Measurements from ENCODE around the gene GAS5. TPM values are rescaled to one million over a fixed set of nuclear protein-coding genes. Genes with fewer than 3 reads are reported as not detected.

GAS5 gene
- total and polyA plus RNA-seq, 2 of the 8 experiments (the other 6 are each of a cell fraction or from before 2014, with no cell fraction given) = 799 to 1,238 TPM

GRCh38 chr1:173915596-173915995 is 47.8 kb upstream of the GAS5 start:
- H2AK5ac ChIP-seq (ENCODE audit: low read depth, low read length) = no peak overlapping the region
- TF ChIP-seq SRF (IDR thresholded peaks at IDR 0.05; ENCODE audit: low read depth, low read length) (no peak), TAF7 (optimal IDR thresholded peaks at IDR 0.05; ENCODE audit: borderline replicate concordance, low read depth, low read length) (no peak), HDAC6 (IDR thresholded peaks at IDR 0.05; ENCODE audit: low read depth, low read length) (no peak), TCF12 (IDR thresholded peaks at IDR 0.05; ENCODE audit: low read depth, low read length) (no peak), SP2 (IDR thresholded peaks at IDR 0.05; ENCODE audit: low read length) (no peak), EZH2 (IDR thresholded peaks at IDR 0.05; ENCODE audit: low read depth, low read length, severe bottlenecking) (no peak), NRF1 (IDR thresholded peaks at IDR 0.05; ENCODE audit: low read depth, low read length) (no peak), E2F6 (IDR thresholded peaks at IDR 0.05) (no peak), SP4 (IDR thresholded peaks at IDR 0.05; ENCODE audit: low read length) (no peak), KDM5A (IDR thresholded peaks at IDR 0.05; ENCODE audit: low read length) (no peak), KDM1A (IDR thresholded peaks at IDR 0.05; ENCODE audit: borderline replicate concordance, low read length) (no peak), TAF1 (IDR thresholded peaks at IDR 0.05; ENCODE audit: low read depth, low read length) (no peak), HDAC2 (IDR thresholded peaks at IDR 0.05; ENCODE audit: borderline replicate concordance in 1 of 2, low read depth in 2 of 2, low read length in 2 of 2) (no peak), EP300 (IDR thresholded peaks at IDR 0.05; ENCODE audit: borderline replicate concordance in 1 of 2, low read depth in 2 of 2, low read length in 2 of 2) (no peak)

More at GRCh38 chr1:173915596-173915995, 47.8 kb upstream of the GAS5 start:
- no peak overlapping the region for H2BK5ac ChIP-seq (ENCODE audit: low read depth, low read length)
- H3K18ac ChIP-seq (ENCODE audit: extremely low read depth, low read length) = no peak overlapping the region
- FAIRE-seq (no peak), DNase-seq (ENCODE audit: low read depth in 1 of 2, low spot score in 2 of 2) (no peak)
- H3K9ac ChIP-seq (replicated peaks in 1 of 4; ENCODE audit: extremely low read depth in 1 of 4, low read depth in 3 of 4, low read length in 3 of 4) = no peak overlapping the region
- no peaks in the 10 kb centered on the region for H4K20me1 ChIP-seq (replicated peaks in 1 of 2; ENCODE audit: control insufficient read depth in 1 of 2, insufficient read depth in 2 of 2, low read length in 2 of 2)
- H3K79me1 ChIP-seq (ENCODE audit: low read depth, low read length) = no peaks in the 10 kb centered on the region
- no peaks in the 10 kb centered on the region; a peak in 1 of 7 replicates for H3K4me1 ChIP-seq (replicated peaks in 1 of 4; ENCODE audit: control insufficient read depth in 3 of 4, insufficient read depth in 4 of 4, low read length in 3 of 4)
- no peak overlapping the region for H3K4me3 ChIP-seq (ENCODE audit: extremely low read depth in 1 of 4, insufficient read depth in 2 of 4, low read depth in 3 of 4, low read length in 4 of 4)
- H3K27me3 ChIP-seq (replicated peaks in 1 of 4; ENCODE audit: control insufficient read depth in 3 of 4, extremely low read depth in 1 of 4, insufficient read depth in 3 of 4, low read length in 3 of 4) = no peaks in the 10 kb centered on the region
- H3K14ac ChIP-seq (ENCODE audit: insufficient read length) = no peak overlapping the region
- H2BK15ac ChIP-seq (ENCODE audit: low read length) = no peak overlapping the region
- H4K5ac ChIP-seq (ENCODE audit: insufficient read length, low read depth, low read length) = no peak overlapping the region
- no peaks in the 10 kb centered on the region for H3K23me2 ChIP-seq (ENCODE audit: low read depth, low read length)
- H3K23ac ChIP-seq (ENCODE audit: insufficient read length) = no peak overlapping the region
- CTCF ChIA-PET (ENCODE audit: partially characterized antibody) = interaction anchor here (0.8 to 2.6 kb wide), 10 partner anchors 8 to 117 kb away, joined by 3 to 18 read pairs (median 4); partner anchors contain the start of gene ZBTB37
- WGBS, 2 experiments (ENCODE audit: extremely low coverage in 1 of 2, insufficient coverage in 1 of 2, insufficient read length in 1 of 2, insufficient replicate concordance in 2 of 2, low coverage in 1 of 2, low lambda C conversion rate in 2 of 2, missing lambda C conversion rate in 1 of 2) = 91% methylated on average over 2 of the region's 2 CpGs; no CpG with 5 or more reads in 1 of the 2 experiments
- POLR2A ChIA-PET (ENCODE audit: partially characterized antibody) = interaction anchor here (0.9 to 2.5 kb wide), 6 partner anchors 8 to 52 kb away, joined by 3 to 14 read pairs (median 3); partner anchors contain the start of genes GAS5 and ZBTB37
- H4K8ac ChIP-seq (ENCODE audit: extremely low read depth, insufficient read depth, low read length) = no peak overlapping the region
- H2BK120ac ChIP-seq (replicated peaks; ENCODE audit: low read depth, low read length) = no peak overlapping the region
- no peak overlapping the region for H3K27ac ChIP-seq (ENCODE audit: low read depth, low read length)
- no peak overlapping the region for H3K56ac ChIP-seq (replicated peaks; ENCODE audit: insufficient read length, low read depth, low read length)
- H3K4ac ChIP-seq (replicated peaks; ENCODE audit: insufficient read length, low read depth, low read length) = no peak overlapping the region
- no peak overlapping the region for H4K91ac ChIP-seq (replicated peaks; ENCODE audit: insufficient read length, low read length)
- no peaks in the 10 kb centered on the region for H3K36me3 ChIP-seq (ENCODE audit: control insufficient read depth in 2 of 4, insufficient read depth in 4 of 4, low read length in 3 of 4)
- H3K79me2 ChIP-seq (ENCODE audit: control insufficient read depth in 1 of 2, insufficient read depth in 2 of 2, low read length in 2 of 2) = no peaks in the 10 kb centered on the region
- no peak overlapping the region for H2BK20ac ChIP-seq (ENCODE audit: low read length)
- no peaks in the 10 kb centered on the region for H3K9me3 ChIP-seq (ENCODE audit: insufficient read depth in 2 of 2, low read depth in 1 of 2, low read length in 1 of 2)
- no peak overlapping the region for H3K4me2 ChIP-seq (ENCODE audit: insufficient read depth in 1 of 2, low read depth in 2 of 2, low read length in 2 of 2)
- no peak overlapping the region for H2BK12ac ChIP-seq (ENCODE audit: low read depth, low read length)
- no peak overlapping the region for H2AFZ ChIP-seq (ENCODE audit: low read length)
